LNCAP (cell line): Measurements from ENCODE around the gene TNFAIP8.
A peak's percentile ranks its signal among the peaks of the same experiment; 100 is the strongest.

Experiments used
- CTCF ChIP-seq: fragments of 450-650 bp; IDR thresholded peaks from 2 replicates; pipeline ENCODE4 v1.5.1; 2017; ENCODE audit warnings: mild to moderate bottlenecking

The TNFAIP8 gene

GRCh38 chr5:119411361-119412278, 55.8 kb downstream of the TNFAIP8 start:
- TF ChIP-seq CTCF = peak; percentile 90

- TF ChIP-seq CTCF = no peak
Observed at GRCh38 chr5:119412279-119413227, 56.7 kb downstream of the TNFAIP8 start.

- TF ChIP-seq CTCF = no peak
Observed at GRCh38 chr5:119417891-119418605, 62.2 kb downstream of the TNFAIP8 start.

GRCh38 chr5:119418606-119419100, 62.8 kb downstream of the TNFAIP8 start:
- TF ChIP-seq CTCF = no peak

GRCh38 chr5:119420169-119420568, 64.3 kb downstream of the TNFAIP8 start:
- no peak for TF ChIP-seq CTCF

- no peak for TF ChIP-seq CTCF
Observed at GRCh38 chr5:119426057-119426456, 70.2 kb downstream of the TNFAIP8 start.

- TF ChIP-seq CTCF = no peak
Observed at GRCh38 chr5:119427060-119427459, 71.2 kb downstream of the TNFAIP8 start.
